ENCODE results near the gene TMEM80.

The TMEM80 gene

DNA sequence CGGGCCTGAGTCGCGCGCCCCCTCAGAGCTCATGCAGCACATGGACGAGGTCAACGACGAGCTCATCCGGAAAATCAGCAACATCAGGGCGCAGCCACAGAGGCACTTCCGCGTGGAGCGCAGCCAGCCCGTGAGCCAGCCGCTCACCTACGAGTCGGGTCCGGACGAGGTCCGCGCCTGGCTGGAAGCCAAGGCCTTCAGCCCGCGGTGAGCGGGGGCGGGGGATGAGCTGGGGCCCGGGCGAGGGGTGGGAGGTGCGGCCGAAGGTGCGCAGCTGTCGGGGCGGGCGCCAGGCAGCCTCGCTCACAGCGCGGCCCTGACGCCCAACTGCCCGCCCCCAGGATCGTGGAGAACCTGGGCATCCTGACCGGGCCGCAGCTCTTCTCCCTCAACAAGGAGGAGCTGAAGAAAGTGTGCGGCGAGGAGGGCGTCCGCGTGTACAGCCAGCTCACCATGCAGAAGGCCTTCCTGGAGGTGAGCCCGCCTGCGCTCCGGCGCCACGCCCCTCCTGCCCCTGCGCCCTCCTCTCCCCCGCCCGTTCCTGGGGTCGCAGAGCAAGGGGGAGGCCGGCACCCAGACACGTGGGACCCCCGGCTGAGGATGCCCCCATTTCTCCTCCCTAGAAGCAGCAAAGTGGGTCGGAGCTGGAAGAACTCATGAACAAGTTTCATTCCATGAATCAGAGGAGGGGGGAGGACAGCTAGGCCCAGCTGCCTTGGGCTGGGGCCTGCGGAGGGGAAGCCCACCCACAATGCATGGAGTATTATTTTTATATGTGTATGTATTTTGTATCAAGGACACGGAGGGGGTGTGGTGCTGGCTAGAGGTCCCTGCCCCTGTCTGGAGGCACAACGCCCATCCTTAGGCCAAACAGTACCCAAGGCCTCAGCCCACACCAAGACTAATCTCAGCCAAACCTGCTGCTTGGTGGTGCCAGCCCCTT is 30.9 kb downstream of the TMEM80 start:
- no peak for ATAC-seq

DNA sequence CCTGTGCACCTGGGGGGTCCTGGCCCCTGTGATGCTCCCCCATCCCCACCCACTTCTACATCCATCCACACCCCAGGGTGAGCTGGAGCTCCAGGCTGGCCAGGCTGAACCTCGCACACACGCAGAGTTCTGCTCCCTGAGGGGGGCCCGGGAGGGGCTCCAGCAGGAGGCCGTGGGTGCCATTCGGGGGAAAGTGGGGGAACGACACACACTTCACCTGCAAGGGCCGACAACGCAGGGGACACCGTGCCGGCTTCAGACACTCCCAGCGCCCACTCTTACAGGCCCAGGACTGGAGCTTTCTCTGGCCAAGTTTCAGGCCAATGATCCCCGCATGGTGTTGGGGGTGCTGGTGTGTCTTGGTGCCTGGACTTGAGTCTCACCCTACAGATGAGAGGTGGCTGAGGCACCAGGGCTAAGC is 31.7 kb downstream of the TMEM80 start:
- TF ChIP-seq, protein P1, sequence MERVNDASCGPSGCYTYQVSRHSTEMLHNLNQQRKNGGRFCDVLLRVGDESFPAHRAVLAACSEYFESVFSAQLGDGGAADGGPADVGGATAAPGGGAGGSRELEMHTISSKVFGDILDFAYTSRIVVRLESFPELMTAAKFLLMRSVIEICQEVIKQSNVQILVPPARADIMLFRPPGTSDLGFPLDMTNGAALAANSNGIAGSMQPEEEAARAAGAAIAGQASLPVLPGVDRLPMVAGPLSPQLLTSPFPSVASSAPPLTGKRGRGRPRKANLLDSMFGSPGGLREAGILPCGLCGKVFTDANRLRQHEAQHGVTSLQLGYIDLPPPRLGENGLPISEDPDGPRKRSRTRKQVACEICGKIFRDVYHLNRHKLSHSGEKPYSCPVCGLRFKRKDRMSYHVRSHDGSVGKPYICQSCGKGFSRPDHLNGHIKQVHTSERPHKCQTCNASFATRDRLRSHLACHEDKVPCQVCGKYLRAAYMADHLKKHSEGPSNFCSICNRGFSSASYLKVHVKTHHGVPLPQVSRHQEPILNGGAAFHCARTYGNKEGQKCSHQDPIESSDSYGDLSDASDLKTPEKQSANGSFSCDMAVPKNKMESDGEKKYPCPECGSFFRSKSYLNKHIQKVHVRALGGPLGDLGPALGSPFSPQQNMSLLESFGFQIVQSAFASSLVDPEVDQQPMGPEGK (CRISPR knock-in tag; IDR thresholded peaks at IDR 0.05; ENCODE audit: borderline replicate concordance) = no peak
- no peak for TF ChIP-seq BACH2 (CRISPR knock-in tag; IDR thresholded peaks at IDR 0.05; ENCODE audit: borderline replicate concordance)
- TF ChIP-seq ZNF565 (CRISPR knock-in tag; conservative IDR thresholded peaks at IDR 0.05; ENCODE audit: low read depth) = no peak
- no peak for TF ChIP-seq ISL1 (CRISPR knock-in tag; IDR thresholded peaks at IDR 0.05)
- TF ChIP-seq CSDC2 (CRISPR knock-in tag; IDR thresholded peaks at IDR 0.05) = no peak
- no peak for ATAC-seq

More for the DNA sequence above, 30.9 kb downstream of the TMEM80 start:
- TF ChIP-seq TOX (CRISPR knock-in tag; IDR thresholded peaks at IDR 0.05; ENCODE audit: borderline replicate concordance) = no peak
- TF ChIP-seq, protein P2, sequence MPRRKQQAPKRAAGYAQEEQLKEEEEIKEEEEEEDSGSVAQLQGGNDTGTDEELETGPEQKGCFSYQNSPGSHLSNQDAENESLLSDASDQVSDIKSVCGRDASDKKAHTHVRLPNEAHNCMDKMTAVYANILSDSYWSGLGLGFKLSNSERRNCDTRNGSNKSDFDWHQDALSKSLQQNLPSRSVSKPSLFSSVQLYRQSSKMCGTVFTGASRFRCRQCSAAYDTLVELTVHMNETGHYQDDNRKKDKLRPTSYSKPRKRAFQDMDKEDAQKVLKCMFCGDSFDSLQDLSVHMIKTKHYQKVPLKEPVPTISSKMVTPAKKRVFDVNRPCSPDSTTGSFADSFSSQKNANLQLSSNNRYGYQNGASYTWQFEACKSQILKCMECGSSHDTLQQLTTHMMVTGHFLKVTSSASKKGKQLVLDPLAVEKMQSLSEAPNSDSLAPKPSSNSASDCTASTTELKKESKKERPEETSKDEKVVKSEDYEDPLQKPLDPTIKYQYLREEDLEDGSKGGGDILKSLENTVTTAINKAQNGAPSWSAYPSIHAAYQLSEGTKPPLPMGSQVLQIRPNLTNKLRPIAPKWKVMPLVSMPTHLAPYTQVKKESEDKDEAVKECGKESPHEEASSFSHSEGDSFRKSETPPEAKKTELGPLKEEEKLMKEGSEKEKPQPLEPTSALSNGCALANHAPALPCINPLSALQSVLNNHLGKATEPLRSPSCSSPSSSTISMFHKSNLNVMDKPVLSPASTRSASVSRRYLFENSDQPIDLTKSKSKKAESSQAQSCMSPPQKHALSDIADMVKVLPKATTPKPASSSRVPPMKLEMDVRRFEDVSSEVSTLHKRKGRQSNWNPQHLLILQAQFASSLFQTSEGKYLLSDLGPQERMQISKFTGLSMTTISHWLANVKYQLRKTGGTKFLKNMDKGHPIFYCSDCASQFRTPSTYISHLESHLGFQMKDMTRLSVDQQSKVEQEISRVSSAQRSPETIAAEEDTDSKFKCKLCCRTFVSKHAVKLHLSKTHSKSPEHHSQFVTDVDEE (CRISPR knock-in tag; IDR thresholded peaks at IDR 0.05) = no peak
- no peak for TF ChIP-seq ZC3H10 (CRISPR knock-in tag; IDR thresholded peaks at IDR 0.05)
- no peak for TF ChIP-seq ISL1 (CRISPR knock-in tag; IDR thresholded peaks at IDR 0.05)
- no peak for TF ChIP-seq PPARA (CRISPR knock-in tag; IDR thresholded peaks at IDR 0.05; ENCODE audit: borderline replicate concordance)
- TF ChIP-seq GLIS3 (CRISPR knock-in tag; IDR thresholded peaks at IDR 0.05) = no peak
- no peak for TF ChIP-seq CSDC2 (CRISPR knock-in tag; IDR thresholded peaks at IDR 0.05)
- no peak for TF ChIP-seq BACH2 (CRISPR knock-in tag; IDR thresholded peaks at IDR 0.05; ENCODE audit: borderline replicate concordance)
- TF ChIP-seq ZNF8 (CRISPR knock-in tag; IDR thresholded peaks at IDR 0.05) = no peak
- no peak for TF ChIP-seq ZNF70 (CRISPR knock-in tag; IDR thresholded peaks at IDR 0.05)
- no peak for TF ChIP-seq ZNF565 (CRISPR knock-in tag; conservative IDR thresholded peaks at IDR 0.05; ENCODE audit: low read depth)
- no peak for TF ChIP-seq ARNTL (CRISPR knock-in tag; IDR thresholded peaks at IDR 0.05; ENCODE audit: borderline replicate concordance, low read depth)
- no peak for TF ChIP-seq ZFP30 (CRISPR knock-in tag; IDR thresholded peaks at IDR 0.05)
- no peak for TF ChIP-seq ESRRG (CRISPR knock-in tag; IDR thresholded peaks at IDR 0.05)

GRCh38 chr11:727859-728748 is 32.5 kb downstream of the TMEM80 start:
- ATAC-seq = peak; percentile 92
- no peak for TF ChIP-seq ZNF70 (CRISPR knock-in tag; IDR thresholded peaks at IDR 0.05)
- TF ChIP-seq RARB (CRISPR knock-in tag; IDR thresholded peaks at IDR 0.05) = no peak
- TF ChIP-seq, protein P2 (CRISPR knock-in tag; IDR thresholded peaks at IDR 0.05) = no peak
- TF ChIP-seq ESRRG (CRISPR knock-in tag; IDR thresholded peaks at IDR 0.05) = no peak
- no peak for TF ChIP-seq TCF4 (CRISPR knock-in tag; IDR thresholded peaks at IDR 0.05; ENCODE audit: borderline replicate concordance)
- TF ChIP-seq, protein P3, sequence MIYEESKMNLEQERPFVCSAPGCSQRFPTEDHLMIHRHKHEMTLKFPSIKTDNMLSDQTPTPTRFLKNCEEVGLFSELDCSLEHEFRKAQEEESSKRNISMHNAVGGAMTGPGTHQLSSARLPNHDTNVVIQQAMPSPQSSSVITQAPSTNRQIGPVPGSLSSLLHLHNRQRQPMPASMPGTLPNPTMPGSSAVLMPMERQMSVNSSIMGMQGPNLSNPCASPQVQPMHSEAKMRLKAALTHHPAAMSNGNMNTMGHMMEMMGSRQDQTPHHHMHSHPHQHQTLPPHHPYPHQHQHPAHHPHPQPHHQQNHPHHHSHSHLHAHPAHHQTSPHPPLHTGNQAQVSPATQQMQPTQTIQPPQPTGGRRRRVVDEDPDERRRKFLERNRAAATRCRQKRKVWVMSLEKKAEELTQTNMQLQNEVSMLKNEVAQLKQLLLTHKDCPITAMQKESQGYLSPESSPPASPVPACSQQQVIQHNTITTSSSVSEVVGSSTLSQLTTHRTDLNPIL (CRISPR knock-in tag; IDR thresholded peaks at IDR 0.05; ENCODE audit: low read depth) = no peak
- no peak for TF ChIP-seq SNAI2 (CRISPR knock-in tag; IDR thresholded peaks at IDR 0.05)
